Activated CD4-positive, CD25-positive, alpha-beta regulatory T cell treated with anti-CD3 and anti-CD28 coated beads, Interleukin-2, amount 50 U/mL, for 24 hours (primary cell): ENCODE results near the gene SRRD.
A peak's percentile ranks its signal among the peaks of the same experiment; 100 is the strongest.
"Not testable (repeated sequence)": the region's sequence is repeated elsewhere in the genome, so short reads cannot be mapped to it uniquely, and the experiment has no call there.

Experiments used
- ATAC-seq, 2 donors: fragments of 150-1000 bp; cut with Tn5 transposase; one replicate each; pipeline ENCODE4 v1.10.0; 2021; ENCODE audit warnings: mild to moderate bottlenecking in 1 of 2, moderate library complexity in 1 of 2

The SRRD gene, protein sequence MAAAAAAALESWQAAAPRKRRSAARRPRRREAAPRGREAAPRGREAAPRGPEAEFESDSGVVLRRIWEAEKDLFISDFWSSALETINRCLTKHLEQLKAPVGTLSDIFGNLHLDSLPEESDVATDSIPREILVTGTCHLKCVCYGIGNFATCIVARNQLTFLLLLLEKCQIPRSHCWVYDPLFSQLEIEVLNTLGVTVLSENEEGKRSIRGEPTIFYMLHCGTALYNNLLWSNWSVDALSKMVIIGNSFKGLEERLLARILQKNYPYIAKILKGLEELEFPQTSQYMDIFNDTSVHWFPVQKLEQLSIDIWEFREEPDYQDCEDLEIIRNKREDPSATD

DNA sequence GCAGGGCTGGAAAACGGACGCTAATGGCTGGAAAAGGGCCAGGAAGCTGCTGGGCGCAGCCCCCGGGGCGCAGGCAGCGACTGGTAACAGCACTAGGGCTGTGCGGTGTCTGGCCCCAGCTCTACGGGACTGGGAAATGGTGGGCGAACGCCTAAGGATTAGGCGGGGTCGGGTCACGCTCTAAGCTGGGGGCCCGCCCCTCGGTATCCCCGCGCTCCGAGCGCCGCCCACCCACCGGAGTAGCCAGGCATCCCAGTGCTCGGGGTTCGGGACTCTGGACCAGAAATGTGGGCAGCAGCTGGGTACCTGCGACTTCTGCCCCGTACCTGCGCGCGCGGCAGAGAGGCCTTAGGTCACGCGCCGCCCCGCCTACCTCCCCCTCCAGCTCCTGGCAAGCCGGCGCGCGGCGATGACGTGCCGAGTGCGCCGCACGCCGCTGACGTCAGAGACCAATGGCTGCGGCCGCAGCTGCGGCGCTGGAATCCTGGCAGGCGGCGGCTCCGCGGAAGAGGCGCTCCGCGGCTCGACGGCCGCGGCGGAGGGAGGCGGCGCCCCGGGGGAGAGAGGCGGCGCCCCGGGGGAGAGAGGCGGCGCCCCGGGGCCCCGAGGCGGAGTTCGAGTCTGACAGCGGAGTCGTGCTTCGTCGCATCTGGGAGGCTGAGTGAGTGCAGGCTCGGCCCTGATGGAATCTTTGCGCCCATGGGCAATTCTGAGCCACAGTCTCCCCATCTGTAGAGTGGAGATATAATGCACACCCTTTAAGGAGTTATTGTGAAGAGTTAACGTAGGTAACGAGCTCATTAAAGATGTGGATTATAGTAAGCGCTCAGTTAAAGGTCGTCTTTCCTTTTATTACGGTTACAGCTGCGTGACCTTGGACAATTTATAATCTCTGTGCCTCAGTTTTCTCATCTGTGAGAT, at the start of gene SRRD, which contains the start of gene HPS4:
Gene SRRD (plus strand): TSS at position 439 of the 921 bp plus-strand sequence. CDS start 14 bp downstream, at position 453.
Gene HPS4 (minus strand): TSS at position 345 of the 921 bp plus-strand sequence. CDS start 2,021 bp downstream, outside the sequence.
- ATAC-seq: peak; percentile 79 to 81

DNA sequence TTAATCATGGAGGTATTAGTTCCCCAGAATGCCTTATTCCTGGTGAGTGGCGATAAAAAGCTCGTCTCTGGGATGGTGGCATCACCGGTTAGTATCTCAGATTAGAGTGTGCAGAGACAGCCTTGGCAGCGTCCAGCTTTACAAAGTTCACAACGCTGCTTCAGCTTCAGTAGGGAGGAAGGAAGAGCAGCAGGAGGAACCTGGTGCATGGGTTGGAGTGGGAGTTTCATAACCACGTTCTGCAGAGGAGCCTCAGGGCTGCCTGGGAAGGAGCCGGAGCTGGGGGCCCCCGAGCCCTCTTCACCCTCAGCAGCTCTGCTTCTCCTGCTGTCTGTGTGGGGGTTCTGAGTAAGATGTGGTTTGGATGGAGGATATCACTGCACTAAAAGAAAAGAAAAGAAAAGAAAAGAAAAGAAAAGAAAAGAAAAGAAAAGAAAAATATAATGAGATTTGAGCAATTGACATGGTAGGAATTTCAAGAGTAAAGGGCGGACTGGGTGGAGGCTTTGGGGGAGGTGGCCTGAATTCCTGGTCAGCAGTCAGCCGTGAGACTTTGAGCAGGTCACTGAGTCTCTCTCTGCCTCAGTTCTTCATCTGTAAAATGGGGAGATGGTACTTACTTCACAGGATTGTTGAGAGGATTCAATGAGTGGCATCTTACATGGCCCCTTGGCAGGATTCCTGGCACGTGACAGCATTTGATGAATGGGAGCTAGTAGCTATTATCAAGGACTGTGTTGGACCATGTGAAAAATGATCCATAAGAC, 48.2 kb upstream of the SRRD start:
- ATAC-seq: no peak

DNA sequence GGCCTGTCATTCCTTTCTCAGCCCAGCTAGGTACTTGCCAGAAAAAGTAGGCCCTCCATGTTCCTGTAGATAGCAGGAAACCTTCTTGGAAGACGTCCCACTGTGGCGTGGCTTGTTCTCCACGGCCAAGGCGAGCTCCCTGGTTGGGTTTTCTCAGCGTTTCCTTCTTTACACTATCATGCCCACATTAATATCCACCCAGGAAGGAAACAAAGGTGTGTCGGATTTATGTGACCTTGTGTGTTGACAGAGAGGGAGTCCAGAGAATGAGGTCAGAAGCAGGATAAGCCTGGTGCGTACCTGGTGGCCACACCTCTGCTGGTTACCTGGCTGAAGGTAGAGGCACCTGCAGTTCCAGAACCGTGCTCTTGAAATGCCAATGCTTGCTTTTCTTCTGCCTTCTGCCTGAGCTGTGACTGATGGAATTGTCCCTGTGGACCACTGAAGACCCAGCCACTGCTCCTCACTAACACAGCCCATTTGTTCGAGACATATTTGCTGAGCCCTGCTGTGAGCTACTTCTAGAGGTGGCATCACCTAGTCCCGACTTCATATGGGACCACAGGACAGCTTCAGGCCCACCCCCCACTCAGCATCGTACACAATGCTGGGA, 46.7 kb upstream of the SRRD start:
- no peak for ATAC-seq

DNA sequence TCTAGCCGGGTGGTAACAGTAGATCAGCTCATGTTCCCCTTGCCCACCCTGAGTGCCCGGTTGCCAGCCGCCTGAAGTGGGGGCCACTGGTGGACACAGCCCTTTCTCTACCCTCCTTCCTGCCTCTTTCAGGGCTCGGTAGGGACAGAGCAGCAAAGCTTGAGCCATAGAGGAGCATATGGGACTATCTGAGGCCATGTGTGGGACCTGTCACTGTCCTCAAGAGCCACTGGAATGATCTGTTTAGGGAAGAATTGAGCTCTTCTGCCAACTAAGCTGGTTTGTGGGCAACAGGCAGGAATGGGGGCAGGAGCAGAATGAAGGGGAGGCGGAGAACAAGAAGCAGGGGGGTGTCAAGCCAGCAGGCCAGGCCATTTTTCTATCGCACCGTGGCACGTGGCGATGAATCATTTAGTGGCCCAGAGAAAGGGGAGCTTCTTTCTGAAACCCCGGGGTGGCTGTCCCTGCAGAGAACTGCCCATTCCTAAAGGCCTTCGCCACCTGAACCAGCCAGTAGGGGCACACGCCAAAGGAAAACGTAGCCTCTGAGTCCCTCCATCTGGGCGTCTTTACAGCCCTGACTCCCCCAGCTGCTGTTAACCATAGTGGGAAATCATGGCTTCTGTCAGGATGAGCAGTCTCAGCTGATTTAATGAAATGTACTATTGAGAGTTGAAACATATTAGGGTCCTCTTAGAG, 45.8 kb upstream of the SRRD start:
- no peak for ATAC-seq

DNA sequence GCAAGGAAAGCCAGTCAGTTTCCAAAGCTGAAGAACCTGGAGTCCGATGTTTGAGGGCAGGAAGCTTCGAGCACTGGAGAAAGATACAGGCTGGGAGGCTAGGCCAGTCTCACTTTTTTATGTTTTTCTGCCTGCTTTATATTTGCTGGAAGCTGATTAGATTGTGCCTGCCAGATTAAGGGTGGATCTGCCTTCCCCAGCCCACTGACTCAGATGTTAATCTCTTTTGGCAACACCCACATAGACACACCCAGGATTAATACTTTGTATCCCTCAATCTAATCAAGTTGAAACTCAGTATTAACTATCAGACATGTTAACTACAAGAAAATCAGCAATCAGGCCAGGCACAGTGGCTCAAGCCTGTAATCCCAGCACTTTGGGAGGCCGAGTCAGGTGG, 44.9 kb upstream of the SRRD start:
- ATAC-seq: not testable (repeated sequence)

DNA sequence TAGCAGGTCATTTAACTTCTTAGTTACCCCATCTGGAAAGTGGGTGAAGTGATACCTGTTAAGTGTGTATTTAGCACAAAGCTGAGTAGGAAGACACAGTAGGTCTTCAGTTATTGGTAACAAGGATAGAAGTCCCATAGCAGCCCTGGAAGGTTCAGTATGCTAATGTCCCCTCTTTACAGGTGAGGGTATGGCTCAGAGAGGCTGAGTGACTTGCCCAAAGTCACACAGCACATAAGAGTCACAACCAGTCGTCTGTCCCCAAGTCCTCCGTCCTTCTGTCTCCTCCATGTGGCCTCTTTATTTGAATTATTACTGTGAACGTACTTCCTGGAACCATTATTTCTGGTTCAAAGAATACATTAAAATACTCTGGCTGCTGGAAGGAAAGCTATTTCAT, 44.1 kb upstream of the SRRD start:
- no peak for ATAC-seq

DNA sequence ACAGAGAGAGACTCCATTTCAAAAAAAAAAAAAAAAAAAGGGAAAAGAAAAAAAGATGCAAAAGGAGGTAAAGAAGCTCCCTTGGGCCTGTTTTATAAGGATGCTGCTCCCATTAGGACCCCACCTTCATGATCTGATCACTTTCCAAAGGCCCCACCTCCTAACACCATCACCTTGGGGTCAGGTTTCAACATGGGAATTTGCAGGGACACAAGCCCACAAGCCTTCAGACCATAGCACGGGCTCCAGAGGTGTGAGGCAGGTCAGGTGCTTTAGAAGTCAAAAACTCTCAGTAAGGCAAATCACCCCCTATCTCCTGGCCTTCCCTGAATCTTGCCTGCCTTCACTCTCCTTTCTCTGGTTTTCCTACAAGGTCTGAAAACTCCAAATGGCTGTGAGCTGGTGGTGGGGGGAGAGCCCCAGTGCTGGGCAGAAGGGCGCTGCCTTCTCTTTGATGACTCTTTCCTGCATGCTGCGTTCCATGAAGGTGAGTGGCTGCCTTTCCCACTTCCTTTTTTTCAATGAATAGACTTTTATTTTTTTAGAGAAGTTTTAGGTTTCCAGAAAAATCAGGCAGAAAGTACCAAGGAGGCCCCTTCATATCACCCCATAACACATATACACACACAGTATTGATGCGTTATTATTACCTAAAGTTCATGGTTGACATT, 41.5 kb upstream of the SRRD start:
- ATAC-seq: no peak

DNA sequence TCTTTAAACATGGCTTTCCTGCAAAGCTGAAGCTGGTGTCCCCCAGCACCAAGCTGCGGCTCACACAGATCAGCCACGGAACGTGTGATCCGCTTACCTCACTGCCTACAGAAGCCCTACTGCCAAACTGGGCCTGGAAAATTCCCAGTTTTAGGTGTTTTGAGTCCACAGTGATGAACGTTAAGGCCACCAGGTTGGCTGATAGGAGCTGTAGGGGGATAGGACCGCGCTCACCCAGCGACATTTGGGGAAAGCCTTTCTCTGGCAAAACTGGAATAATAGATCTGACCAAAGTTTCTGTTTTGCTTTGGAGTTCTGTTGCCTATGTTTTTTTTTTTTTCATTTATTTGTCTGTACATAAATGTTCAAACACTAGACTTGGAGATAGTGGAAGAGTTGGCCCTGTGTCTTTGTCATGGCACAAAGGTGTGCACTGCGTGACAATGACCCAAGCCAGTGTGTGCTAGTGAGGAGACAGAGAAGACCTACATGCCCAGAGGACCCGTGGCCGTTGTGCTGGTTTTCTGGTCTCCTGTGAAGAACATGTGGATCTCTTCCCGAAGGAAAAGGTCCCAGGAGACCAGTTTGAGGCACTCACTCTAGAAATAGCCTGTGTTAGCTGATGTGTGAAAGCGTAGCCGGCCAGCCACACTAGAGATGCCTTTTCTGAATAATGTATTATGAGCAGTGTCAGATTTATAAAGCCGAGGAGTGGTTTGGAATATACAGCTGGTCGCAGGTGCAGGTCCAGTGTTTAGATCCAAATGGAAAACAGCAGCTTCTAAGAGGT, 39.6 kb upstream of the SRRD start:
- no peak for ATAC-seq

DNA sequence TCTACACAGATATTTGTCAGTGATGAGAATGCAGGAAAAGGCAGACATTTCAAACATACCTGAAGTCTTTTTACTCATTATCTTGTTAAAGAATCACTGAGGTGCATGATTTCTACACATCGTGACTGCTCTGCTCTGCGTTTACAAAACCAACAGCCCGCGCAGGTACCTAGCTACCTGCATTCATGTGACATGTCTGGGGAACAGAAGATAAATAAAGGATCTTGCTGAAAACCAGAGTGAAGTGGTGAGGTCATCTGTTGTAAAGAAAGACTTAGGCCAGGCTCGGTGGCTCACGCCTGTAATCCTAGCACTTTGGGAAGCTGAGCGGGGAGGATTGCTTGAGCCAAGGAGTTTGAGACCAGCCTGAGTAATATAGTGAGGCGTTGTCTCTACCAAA, 38.9 kb upstream of the SRRD start:
- ATAC-seq: no peak

DNA sequence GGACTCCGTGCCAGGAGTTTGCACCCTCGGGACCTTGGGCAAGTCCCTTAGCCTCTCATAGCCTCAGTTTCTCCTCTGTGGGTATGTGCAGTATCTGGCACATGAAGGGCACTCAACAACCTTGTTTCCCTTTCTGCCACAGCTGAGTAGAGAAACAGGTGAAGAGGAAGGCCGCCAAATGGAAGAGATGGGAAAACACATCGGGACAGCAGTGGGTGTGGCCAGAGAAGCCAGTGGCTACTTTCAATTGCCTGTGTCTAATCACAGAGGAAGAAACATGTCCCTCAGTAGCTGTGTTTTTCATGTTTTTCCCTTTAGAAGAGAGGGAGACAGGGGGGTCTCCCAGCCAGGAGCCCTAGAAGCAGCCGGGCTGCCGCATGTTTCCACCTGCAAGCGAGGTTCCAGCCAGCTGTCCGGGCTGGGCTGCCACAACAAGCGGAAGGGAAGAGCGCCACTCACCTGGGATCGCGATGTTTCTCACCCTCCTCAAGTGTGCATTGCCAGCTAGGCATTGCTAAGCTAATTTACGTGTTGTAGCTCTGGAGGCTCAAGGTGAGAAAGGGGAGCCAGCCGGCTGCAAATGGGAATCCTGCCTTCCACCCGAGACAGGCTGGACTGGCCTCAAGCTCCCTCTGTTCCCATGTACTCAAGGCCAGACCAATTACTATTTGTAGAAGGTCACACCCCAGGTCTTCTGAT, 38.0 kb upstream of the SRRD start:
- no peak for ATAC-seq

DNA sequence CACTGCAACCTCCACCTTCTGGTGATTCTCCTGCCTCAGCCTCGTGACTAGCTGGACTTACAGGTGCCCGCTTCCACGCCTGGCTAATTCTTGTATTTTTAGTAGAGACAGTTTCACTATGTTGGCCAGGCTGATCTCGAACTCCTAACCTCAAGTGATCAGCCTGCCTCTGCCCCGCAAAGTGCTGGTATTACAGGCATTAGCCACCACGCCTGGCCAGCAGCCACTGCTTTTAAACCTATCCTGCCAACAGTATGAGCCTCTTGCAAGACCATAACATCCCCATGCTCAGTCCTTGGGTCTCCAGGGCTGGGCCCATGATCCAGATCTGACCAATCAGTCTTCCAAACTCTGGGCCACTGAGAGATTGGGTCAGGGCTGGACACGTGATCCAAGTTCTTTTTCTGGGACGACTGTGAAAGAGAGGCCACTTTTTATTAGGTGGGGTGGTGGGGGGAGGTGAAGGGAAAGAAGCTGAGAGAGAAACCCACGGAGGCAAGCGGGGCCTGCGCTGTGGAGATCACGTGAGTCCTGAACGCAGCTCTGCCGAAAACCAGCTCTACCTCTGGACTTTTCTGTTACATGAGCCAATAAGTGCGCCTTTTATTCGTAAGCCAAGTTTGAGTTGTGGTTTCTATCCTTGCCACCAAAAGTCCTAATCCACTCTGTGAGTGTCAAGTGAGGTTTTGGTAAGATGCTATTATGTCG, 36.7 kb upstream of the SRRD start:
- no peak for ATAC-seq

DNA sequence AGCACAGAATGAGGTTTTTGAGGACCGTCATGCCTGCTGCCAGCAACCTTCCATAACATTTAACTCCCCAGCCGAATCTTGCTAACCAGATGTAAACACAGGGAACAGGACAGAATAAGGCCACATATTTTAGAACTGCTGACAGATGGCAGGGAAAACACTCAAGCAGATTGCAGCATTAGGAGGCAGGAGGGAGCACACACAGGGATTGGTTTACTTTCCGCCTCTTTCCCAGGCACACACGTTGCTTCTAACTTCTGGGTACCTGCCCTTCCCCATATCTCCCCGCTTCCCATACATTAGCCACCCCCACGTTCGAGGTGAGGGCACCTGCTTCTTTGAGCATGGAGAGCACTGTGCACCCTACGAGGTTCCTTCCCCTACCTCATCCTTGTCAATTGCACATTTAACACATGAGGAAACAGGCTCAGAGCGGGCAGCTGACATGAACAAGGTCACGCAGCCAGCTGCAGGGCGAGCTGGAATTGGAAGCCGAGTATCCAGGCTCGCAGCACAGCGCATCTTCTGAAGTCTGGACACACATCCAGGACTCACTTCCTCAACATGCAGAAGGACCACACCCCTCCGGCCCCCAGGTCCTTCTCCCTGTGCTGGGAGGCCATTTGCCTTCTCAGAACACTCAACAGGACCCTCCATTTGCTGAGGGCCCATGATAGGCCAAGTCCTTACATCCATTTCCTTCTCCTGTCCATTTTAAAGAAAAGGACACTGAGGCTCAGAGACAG, 35.9 kb upstream of the SRRD start:
- no peak for ATAC-seq

DNA sequence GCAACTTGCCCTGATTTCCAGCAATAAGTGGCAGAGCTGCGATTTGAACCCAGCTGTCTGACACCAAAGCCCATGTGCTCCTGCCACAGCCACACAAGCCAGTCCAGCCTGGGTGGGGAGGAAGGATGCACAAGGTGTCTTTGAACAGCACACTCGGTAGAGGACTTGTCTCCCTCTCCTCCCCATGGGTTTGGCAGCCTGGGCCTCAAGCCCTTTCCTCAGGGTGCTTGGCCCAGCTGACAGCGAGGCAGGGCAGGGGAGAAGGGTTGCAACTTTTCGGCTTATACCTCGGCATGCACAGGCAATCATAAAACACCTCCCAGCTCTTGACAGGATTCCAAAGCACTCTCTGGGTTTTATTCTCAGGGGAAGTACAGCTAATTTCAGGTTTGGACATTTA, 35.3 kb upstream of the SRRD start:
- ATAC-seq: no peak

DNA sequence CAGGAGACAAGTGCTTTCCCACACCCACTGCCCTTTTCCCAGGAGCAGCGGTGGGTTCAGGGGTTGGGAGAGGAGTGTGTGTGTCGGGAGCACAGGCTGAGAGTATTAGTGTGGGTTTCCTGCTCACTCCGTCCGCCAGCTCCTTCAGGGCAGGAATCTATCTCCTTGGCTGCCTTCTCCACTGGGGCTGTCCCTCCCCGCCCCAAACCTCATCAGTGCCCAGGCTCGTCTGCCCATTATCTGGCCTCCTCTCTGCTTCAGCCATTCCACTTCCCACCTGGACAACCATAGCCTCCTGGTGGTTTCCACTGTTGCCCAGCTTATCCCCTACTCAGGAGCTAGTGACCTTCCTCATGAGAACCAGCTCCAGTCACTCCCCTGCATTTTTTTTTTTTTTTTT, 34.7 kb upstream of the SRRD start:
- ATAC-seq: no peak

DNA sequence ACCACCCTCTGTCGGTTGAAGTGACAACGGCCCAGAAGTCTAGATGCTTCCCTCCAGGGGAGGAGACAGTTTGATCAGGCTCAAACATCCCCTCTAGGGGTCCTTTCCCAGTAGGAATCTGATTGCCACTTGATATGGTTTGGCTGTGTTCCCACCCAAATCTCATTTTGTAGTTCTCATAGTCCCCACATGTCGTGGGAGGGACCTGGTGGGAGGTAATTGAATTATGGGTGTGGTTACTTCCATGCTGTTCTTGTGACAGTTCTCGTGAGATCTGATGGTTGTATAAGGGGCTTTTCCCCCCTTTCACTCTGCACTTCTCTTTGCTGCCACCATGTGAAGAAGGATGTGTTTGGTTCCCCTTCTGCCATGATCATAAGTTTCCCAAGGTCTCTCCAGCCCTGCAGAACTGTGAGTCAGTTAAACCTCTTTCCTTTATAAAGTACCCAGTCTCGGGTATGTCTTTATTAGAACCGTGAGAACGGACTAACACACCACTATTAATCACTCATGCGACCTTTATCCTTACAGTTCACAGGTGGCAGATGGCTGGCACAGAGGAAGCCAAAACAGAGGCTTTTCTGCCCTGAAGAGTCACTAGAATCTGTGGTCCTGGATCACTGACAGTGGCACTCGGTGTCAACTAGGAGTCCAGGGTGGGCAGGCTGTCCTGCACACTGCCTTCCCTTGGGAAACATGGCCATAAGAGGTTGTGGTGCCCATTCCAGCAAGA, 33.1 kb upstream of the SRRD start:
- no peak for ATAC-seq

DNA sequence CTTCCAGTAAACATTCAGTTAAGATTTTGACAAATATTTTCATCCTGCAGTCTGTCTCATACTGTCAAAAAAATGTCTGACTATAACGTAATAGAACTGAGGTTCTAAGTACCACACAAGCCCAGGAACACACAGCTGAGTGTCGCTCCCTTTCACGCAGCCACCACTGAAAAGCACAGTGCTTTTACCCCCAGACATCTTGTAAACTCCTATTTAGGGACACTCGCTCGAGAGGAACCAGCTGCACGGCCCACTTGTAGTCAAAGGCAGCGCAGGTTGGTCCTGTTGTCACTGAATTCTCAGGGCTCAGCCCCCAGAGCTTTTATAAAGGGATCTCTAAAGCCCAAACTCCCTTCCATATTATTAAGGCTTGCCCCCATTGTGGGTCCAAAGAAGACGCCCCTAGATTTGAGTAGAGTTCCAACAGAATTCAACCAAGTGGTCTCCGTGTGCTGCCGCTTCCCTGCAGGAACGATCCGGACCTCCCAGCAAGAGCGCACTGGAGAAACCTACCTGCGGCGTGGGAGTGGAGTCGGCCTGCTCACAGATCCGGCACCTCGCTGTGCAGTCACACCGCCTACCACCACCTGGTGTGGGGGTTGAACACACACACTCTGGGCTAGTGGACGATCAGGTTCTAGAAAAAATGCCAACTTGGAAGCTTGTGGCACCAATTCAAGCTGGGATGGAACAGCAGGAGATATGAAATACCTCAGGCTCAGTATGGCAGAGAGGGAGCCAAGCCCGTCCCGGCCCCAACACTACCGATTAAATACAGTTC, 31.3 kb upstream of the SRRD start:
- no peak for ATAC-seq

DNA sequence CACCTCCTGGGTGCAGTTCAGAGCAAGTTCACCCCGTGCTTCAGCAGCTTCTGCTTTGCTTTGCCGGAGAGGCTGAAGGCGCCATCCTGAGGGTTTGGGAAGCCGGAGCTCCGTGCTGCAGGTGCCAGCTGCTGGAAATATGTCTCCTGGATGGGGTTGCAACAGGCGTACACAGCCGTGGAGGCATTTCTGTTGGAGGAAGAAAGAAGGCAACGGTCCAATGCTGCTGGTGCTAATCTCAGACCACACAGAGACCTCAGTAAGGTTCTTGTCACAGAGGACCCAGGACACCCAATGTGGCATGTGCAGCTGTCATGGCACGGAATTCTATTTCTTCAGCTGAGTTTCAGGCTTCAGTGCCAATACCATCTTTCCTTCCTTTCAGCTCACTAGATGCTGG, 30.5 kb upstream of the SRRD start:
- ATAC-seq: no peak
